ENCODE data around the gene SLC23A3.

SLC23A3 gene

GRCh38 chr2:219186754-219187456, 17.1 kb upstream of the SLC23A3 start:
- H3K4me3 ChIP-seq (ENCODE audit: insufficient read depth, low read length, poor library complexity, severe bottlenecking), result no peak overlapping the region
- no peak overlapping the region for H3K4me2 ChIP-seq (ENCODE audit: low read depth, low read length, poor library complexity, severe bottlenecking)
- no peak overlapping the region for H2AFZ ChIP-seq (ENCODE audit: low read depth, low read length, severe bottlenecking)
- no peaks in the 10 kb centered on the region for H3F3A ChIP-seq (ENCODE audit: insufficient read depth)
- no peak overlapping the region for H3K9ac ChIP-seq (ENCODE audit: low read length)
- no peaks in the 10 kb centered on the region for H3K9me3 ChIP-seq (ENCODE audit: insufficient read depth, low read length)
- no peaks in the 10 kb centered on the region for H3K79me2 ChIP-seq (ENCODE audit: insufficient read depth, low read length)
- H3K9me2 ChIP-seq (replicated peaks; ENCODE audit: insufficient read depth, low read length), result no peaks in the 10 kb centered on the region
- no peak overlapping the region for H3K27ac ChIP-seq (ENCODE audit: low read depth, low read length)
- no peaks in the 10 kb centered on the region for H4K20me1 ChIP-seq (ENCODE audit: low read depth, low read length)
- H3K36me3 ChIP-seq (ENCODE audit: low read length), result no peaks in the 10 kb centered on the region
- H3K27me3 ChIP-seq (ENCODE audit: low read length), result no peaks in the 10 kb centered on the region
- TF ChIP-seq EZH2phosphoT487 (conservative IDR thresholded peaks at IDR 0.05; ENCODE audit: low read length) (no peak), CTCF (IDR thresholded peaks at IDR 0.05; ENCODE audit: insufficient read depth, low read length, poor library complexity, severe bottlenecking) (no peak)

DNA sequence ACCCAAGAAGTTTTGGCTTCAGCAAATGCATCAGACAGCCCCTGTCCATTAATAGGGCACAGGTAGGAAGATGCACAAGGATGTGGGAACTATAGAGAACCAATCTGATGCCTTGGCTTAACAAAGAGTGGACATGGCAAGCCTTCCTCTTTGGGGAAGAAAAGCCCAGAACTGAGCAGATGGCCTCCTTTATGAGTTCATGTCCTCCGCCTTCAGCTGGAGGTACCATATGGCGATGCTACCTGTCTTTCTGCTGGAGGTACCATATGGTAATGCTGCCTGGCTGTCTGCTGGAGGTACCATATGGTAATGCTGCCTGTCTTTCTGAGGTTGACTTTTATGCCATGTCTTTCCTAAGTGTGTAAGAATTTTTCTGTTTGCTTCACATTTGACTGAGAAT, 14.3 kb upstream of the SLC23A3 start:
- H3K9ac ChIP-seq (ENCODE audit: low read length), result no peak overlapping the region
- H3K9me2 ChIP-seq (replicated peaks; ENCODE audit: insufficient read depth, low read length), result no peaks in the 10 kb centered on the region
- no peaks in the 10 kb centered on the region for H3F3A ChIP-seq (ENCODE audit: insufficient read depth)
- no peak overlapping the region for H2AFZ ChIP-seq (ENCODE audit: low read depth, low read length, severe bottlenecking)
- H4K20me1 ChIP-seq (ENCODE audit: low read depth, low read length), result no peaks in the 10 kb centered on the region
- TF ChIP-seq EZH2phosphoT487 (conservative IDR thresholded peaks at IDR 0.05; ENCODE audit: low read length) (no peak), CTCF (IDR thresholded peaks at IDR 0.05; ENCODE audit: insufficient read depth, low read length, poor library complexity, severe bottlenecking) (no peak)
- no peak overlapping the region for H3K4me3 ChIP-seq (ENCODE audit: insufficient read depth, low read length, poor library complexity, severe bottlenecking)
- peaks cover 13% of the 10 kb centered on the region for H3K79me2 ChIP-seq (ENCODE audit: insufficient read depth, low read length)
- no peaks in the 10 kb centered on the region for H3K36me3 ChIP-seq (ENCODE audit: low read length)
- no peak overlapping the region for H3K4me2 ChIP-seq (ENCODE audit: low read depth, low read length, poor library complexity, severe bottlenecking)
- no peak overlapping the region for H3K27ac ChIP-seq (ENCODE audit: low read depth, low read length)
- no peaks in the 10 kb centered on the region for H3K9me3 ChIP-seq (ENCODE audit: insufficient read depth, low read length)
- no peaks in the 10 kb centered on the region for H3K27me3 ChIP-seq (ENCODE audit: low read length)

DNA sequence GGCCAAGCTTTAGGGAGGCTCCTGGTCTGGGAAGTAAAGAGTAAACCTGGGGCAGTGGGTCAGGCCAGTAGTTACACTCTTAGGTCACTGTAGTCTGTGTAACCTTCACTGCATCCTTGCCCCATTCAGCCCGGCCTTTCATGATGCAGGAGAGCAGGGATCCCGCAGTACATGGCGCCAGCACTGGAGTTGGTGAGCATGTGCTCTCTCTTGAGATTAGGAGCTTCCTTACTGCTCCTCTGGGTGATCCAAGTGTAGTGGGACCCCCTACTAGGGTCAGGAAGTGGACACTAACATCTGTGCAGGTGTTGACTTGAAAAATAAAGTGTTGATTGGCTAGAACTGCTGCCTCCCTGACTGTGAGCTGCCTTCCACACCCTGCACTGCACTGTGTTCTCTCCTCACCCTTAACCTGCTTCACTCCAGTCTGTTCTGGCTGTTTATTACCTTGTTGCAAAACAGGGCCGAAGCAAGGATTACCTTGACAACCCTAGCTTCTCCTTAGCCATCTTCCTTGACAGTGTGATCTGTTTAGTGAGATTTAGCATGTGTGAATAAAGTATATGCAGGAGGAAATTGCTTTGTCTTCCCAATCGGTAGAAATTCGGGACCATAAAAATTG, 13.4 kb upstream of the SLC23A3 start:
- Histone ChIP-seq H3K4me3 (ENCODE audit: insufficient read depth, low read length, poor library complexity, severe bottlenecking) (no peak overlapping the region), H3K9ac (ENCODE audit: low read length) (no peak overlapping the region), H3K36me3 (ENCODE audit: low read length) (no peaks in the 10 kb centered on the region)

More for the DNA sequence above, 13.4 kb upstream of the SLC23A3 start:
- H3K27me3 ChIP-seq (ENCODE audit: low read length), result no peaks in the 10 kb centered on the region
- H3K9me3 ChIP-seq (ENCODE audit: insufficient read depth, low read length), result no peaks in the 10 kb centered on the region
- TF ChIP-seq EZH2phosphoT487 (conservative IDR thresholded peaks at IDR 0.05; ENCODE audit: low read length) (no peak), CTCF (IDR thresholded peaks at IDR 0.05; ENCODE audit: insufficient read depth, low read length, poor library complexity, severe bottlenecking) (no peak)
- H3F3A ChIP-seq (ENCODE audit: insufficient read depth), result no peaks in the 10 kb centered on the region
- H3K27ac ChIP-seq (ENCODE audit: low read depth, low read length), result no peak overlapping the region
- no peak overlapping the region for H2AFZ ChIP-seq (ENCODE audit: low read depth, low read length, severe bottlenecking)
- H3K9me2 ChIP-seq (replicated peaks; ENCODE audit: insufficient read depth, low read length), result no peaks in the 10 kb centered on the region
- no peaks in the 10 kb centered on the region for H4K20me1 ChIP-seq (ENCODE audit: low read depth, low read length)
- no peak overlapping the region for H3K4me2 ChIP-seq (ENCODE audit: low read depth, low read length, poor library complexity, severe bottlenecking)
- H3K79me2 ChIP-seq (ENCODE audit: insufficient read depth, low read length), result peaks cover 20% of the 10 kb centered on the region

All from SU-DHL-6 (cell line).